Upper lobe of right lung (tissue), 1 donor: Measurements from ENCODE around the gene APEX2. TPM values are rescaled to one million over a fixed set of nuclear protein-coding genes. Genes with fewer than 3 reads are reported as not detected.

Experiments
- ATAC-seq: fragments of 200-7000 bp; cut with Tn5 transposase; one replicate; pipeline ENCODE4 v1.9.1; 2020; ENCODE audit warnings: mild to moderate bottlenecking, moderate library complexity
- DNase-seq: peaks from one replicate; pipeline ENCODE4 v3.0.0-alpha.2; 2020
- H3K27ac ChIP-seq: fragments of 200-600 bp; one replicate; pipeline ENCODE4 v1.8.0; 2022
- H3K27me3 ChIP-seq: fragments of 200-600 bp; one replicate; pipeline ENCODE4 v1.8.0; 2022; ENCODE audit warnings: mild to moderate bottlenecking
- H3K36me3 ChIP-seq: fragments of 200-600 bp; one replicate; pipeline ENCODE4 v1.8.0; 2022
- H3K4me1 ChIP-seq: fragments of 200-600 bp; one replicate; pipeline ENCODE4 v1.8.0; 2022
- H3K4me3 ChIP-seq: fragments of 200-600 bp; one replicate; pipeline ENCODE4 v1.8.0; 2022; ENCODE audit warnings: mild to moderate bottlenecking
- H3K9me3 ChIP-seq: fragments of 200-600 bp; one replicate; pipeline ENCODE4 v1.8.0; 2022
- intact Hi-C: fragments of 100-400 bp; cut with DNase I; formaldehyde crosslinking; loops from one replicate; pipeline ENCODE4 v1.11.0; 2022
- total RNA-seq: library from RNA; stranded (reverse); fragmentation: NEBNext Ultra II Directional; extraction: Animal tissue kit (Norgen Biotek cat#: 25700); gene quantifications from one replicate; pipeline ENCODE4 v1.2.1, GENCODE V29; 2021
- TF ChIP-seq, protein P1 (sequence below): fragments of 200-600 bp; IDR thresholded peaks from one replicate; pipeline ENCODE4 v1.8.0; 2022; ENCODE audit warnings: antibody characterized with exemption
- donor health status: DM: no; HTN: yes; CAD: no; lungs with severe emphysema.

Gene APEX2
- total RNA-seq, 1 donor from 2014 or later = 10.5 TPM

DNA sequence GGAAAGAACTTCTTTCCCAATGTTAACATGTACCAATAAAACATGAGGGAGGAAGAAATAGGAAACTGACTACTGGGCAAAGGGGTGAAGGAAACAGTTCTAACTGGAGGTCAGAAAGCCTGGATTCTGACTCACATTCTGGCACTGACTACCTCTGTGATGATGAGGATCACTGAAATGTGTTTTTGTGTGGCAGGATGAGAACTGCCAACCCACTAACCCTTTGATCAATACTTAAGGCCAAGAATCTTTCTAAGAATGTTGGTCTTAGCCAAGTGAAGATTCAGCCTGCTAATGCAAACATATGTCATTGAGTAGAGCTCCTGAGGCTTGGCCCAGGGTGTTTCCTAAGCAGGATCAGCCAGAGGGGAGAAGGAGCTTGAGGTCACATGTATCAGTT, 26.0 kb downstream of the APEX2 start:
- no peak overlapping the region for H3K4me3 ChIP-seq
- DNase-seq (no peak), ATAC-seq (no peak)
- intact Hi-C loops = no loop called here
- TF ChIP-seq, protein P1, sequence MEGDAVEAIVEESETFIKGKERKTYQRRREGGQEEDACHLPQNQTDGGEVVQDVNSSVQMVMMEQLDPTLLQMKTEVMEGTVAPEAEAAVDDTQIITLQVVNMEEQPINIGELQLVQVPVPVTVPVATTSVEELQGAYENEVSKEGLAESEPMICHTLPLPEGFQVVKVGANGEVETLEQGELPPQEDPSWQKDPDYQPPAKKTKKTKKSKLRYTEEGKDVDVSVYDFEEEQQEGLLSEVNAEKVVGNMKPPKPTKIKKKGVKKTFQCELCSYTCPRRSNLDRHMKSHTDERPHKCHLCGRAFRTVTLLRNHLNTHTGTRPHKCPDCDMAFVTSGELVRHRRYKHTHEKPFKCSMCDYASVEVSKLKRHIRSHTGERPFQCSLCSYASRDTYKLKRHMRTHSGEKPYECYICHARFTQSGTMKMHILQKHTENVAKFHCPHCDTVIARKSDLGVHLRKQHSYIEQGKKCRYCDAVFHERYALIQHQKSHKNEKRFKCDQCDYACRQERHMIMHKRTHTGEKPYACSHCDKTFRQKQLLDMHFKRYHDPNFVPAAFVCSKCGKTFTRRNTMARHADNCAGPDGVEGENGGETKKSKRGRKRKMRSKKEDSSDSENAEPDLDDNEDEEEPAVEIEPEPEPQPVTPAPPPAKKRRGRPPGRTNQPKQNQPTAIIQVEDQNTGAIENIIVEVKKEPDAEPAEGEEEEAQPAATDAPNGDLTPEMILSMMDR = no peak
- no peaks in the 10 kb centered on the region for H3K36me3 ChIP-seq
- H3K4me1 ChIP-seq = no peaks in the 10 kb centered on the region
- H3K9me3 ChIP-seq = no peaks in the 10 kb centered on the region
- H3K27ac ChIP-seq = no peak overlapping the region
- H3K27me3 ChIP-seq = no peaks in the 10 kb centered on the region

DNA sequence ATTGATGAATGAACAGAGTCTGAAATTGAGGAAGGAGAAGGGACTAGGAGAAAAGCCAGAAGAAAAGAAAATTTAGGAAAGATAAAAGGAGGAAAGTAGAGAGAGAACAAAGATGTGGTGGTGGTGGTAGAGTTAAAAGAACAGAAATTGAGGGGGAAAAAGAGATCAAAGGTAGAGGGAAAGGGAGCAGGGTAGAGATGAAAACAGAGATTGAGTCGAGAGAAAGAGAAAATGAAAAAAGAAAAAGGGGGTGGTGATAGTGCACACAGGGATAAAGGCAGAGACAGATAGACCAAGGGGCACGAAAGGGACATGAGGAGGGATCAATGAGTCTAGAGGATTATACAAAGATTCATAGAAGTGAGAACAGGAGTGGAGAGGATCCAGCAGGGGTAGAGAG, 26.7 kb downstream of the APEX2 start:
- intact Hi-C loops = no loop called here
- H3K4me3 ChIP-seq = no peak overlapping the region
- H3K4me1 ChIP-seq = no peaks in the 10 kb centered on the region
- TF ChIP-seq, protein P1 = no peak
- ATAC-seq (no peak), DNase-seq (no peak)
- no peaks in the 10 kb centered on the region for H3K9me3 ChIP-seq
- no peaks in the 10 kb centered on the region for H3K36me3 ChIP-seq
- H3K27ac ChIP-seq = no peak overlapping the region
- no peaks in the 10 kb centered on the region for H3K27me3 ChIP-seq

DNA sequence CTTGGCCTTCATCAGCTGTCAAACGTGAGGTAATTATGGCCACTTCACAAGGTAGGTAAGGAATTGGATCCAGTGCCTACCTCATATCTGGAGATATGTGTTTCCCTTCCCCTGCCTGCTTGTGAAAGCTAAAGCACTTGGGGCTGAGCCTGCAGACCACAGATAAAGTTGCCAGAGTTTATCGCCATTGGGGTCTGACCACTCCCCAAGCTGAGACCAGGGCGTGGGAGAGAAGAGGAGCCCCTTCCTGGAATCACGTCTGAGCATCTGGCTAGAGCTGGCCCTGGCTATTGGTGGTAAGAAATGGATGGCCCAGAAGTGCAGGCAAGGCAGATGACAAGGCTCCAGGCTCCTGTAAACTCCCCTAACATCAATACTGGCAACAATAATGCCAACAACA, 27.9 kb downstream of the APEX2 start:
- no peak for ATAC-seq
- intact Hi-C loops = no loop called here
- Histone ChIP-seq H3K4me3 (no peak overlapping the region), H3K27ac (no peak overlapping the region), H3K9me3 (no peaks in the 10 kb centered on the region), H3K4me1 (no peaks in the 10 kb centered on the region), H3K36me3 (no peaks in the 10 kb centered on the region), H3K27me3 (no peaks in the 10 kb centered on the region)
- no peak for DNase-seq
- TF ChIP-seq, protein P1 = no peak

DNA sequence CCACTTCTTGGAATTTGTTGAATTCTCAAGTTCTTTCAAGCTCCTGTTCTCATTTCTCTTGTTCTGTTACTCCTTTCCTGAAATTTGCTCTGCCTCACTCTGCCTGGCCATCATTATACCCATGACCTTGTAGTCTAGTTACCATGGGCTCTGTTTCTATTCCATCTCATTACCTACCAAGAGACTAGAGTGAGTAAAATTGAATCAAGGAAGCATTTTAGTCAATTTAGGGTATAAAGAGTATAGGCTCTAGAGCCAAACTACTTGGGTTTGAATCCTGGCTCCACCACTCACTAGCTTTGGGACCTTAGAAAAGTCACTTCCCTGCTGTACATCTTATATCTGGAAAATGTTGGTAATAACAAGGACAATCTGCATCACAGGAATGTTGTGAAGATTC, 28.4 kb downstream of the APEX2 start:
- Histone ChIP-seq H3K4me1 (no peaks in the 10 kb centered on the region), H3K27ac (no peak overlapping the region), H3K9me3 (no peaks in the 10 kb centered on the region), H3K27me3 (no peaks in the 10 kb centered on the region), H3K36me3 (no peaks in the 10 kb centered on the region), H3K4me3 (no peak overlapping the region)
- TF ChIP-seq, protein P1 = no peak
- no peak for DNase-seq
- no peak for ATAC-seq
- intact Hi-C loops = no loop called here

DNA sequence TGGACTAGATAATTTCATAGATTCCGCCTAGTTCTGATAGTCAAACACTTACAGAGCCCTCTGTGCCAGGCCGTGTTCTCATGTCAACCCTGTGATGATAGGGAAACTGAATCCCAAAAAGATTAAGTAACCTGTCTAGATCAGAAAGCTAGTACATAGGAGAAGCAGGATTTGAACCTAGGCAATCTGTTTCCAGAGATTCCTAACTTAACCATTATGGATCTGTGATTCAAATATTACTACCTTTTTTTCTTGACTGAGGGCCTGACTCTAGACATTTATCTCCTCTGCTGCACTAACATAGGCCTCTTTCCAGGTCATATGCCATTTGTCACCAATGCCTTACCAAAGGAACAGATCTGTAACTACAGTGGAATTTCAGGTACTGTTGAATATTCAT, 29.1 kb downstream of the APEX2 start:
- Histone ChIP-seq H3K4me1 (no peaks in the 10 kb centered on the region), H3K27ac (no peak overlapping the region), H3K36me3 (no peaks in the 10 kb centered on the region), H3K27me3 (no peaks in the 10 kb centered on the region), H3K4me3 (no peak overlapping the region), H3K9me3 (no peaks in the 10 kb centered on the region)
- ATAC-seq (no peak), DNase-seq (no peak)
- intact Hi-C loops = no loop called here
- TF ChIP-seq, protein P1 = no peak
